ENCODE measurements around the gene SND1.

The SND1 gene

GRCh38 chr7:128032605-128033235 lies 380.7 kb downstream of the SND1 start:
- peak; percentile 30 for DNase-seq

DNA sequence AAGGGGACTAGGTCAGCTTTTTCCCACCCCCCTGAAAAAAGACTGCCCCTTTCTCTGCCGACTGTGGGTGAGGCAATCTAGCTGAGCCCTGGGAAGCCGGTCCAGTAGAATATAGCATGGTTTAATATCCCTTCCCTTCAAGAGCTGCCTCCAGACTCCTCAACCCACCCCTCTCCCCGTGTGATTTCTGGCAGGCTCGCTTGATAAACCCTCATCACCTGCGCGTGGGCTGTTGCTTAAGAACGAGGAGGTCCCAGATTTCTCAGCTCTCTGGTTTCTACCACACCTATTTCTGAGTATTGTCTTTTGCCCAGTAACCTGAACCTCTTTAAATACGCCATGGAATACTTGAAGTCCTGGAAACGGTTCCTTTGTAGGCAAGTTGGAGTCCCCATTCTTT lies 381.3 kb downstream of the SND1 start:
- DNase-seq = no peak

DNA sequence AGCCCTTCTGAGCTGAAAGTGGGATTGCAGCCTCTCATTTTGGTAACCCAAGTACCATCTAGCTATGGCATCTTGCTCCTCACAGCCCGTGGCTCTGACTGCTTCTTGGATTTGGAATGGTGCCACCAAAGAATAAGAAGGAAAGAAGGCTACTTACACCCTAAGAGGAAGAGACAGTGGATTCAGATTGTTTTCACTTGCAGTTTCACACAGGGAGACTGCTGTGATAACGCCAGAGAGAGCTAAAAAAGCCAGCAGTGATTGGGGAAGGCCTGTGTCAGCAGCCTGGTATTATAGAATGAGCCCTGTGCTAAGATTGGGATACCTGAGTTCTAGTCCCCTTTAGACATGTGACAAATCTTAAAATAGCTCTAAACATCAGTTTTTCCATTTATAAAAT lies 382.8 kb downstream of the SND1 start:
- no peak for DNase-seq

DNA sequence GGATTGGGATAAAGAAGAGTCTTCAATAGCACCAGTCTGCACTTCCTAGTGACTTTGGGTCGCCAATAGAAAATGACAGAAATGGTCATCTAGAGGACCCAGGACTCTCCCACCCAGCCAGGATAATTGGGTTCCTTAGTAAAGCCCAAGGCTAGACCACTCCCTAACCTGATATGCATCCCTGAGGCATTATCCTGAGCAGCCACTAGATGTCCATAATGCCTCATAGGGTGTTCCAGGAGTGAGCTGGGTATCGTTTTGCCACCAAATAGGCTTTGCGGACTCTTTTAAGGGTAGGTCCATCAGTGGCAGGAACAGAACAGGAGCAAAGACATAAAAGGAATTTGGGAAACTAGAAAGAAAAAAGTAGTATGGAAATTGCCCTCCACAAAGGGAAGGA lies 383.7 kb downstream of the SND1 start:
- peak; percentile 30 for DNase-seq

DNA sequence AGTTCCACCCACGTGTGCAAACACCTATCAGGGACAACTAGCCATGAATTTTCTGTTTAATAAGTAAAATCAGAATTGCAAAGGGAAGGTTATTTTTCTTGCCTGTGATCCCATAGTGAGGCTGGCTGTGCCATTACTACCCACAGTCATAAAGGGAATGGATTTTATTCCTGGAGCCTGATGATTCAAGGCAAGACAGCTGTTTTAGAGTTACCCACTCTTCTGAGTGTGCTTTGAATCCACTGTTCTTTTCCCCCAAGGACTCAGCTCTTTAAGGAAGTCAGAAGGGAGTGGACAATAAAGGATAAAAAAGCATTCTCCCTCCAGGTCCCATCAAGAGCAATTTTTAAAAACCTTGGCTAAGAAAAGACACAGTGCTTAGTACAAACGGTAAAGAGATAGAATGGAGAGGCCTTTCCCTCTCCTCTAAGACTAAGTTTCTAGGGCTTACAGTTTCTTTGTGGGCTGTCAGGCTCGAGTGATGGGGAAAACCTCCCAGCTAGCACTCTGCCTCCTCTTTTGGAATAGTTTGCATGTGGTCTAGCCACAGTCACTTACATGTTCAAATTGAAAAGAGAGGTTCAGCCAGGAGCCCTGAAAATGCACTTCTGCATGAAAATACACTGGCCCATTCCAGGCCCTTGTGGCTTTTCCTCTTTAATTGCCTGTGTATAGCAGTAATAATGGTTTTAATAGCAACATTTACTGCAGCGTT lies 384.4 kb downstream of the SND1 start:
- no peak for DNase-seq

DNA sequence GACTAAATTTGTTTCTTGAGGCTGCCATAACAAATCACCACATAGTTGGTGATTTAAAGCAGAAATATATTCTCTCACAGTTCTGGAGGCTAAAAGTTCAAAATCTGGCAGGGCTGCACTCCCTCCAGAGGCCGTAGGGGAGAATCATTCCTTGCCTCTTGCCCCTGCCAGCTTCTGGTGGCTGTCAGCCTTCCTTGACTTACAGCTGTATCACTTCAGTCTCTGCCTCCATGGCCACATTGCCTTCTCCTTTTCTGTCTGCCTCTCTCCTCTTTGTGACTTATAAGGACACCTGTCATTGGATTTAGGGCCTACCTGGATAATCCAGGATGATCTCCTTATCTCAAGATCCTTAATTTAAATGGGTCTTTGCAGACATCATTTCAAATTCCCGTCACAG lies 385.1 kb downstream of the SND1 start:
- no peak for DNase-seq

- DNase-seq = no peak
Measured at GRCh38 chr7:128037880-128038619, 386.1 kb downstream of the SND1 start.

- no peak for DNase-seq
Measured at GRCh38 chr7:128039544-128039953, 387.6 kb downstream of the SND1 start.

GRCh38 chr7:128040205-128040604 lies 388.2 kb downstream of the SND1 start:
- no peak for DNase-seq

- DNase-seq = peak; percentile 65
Measured at GRCh38 chr7:128041203-128041602, 389.2 kb downstream of the SND1 start.

DNA sequence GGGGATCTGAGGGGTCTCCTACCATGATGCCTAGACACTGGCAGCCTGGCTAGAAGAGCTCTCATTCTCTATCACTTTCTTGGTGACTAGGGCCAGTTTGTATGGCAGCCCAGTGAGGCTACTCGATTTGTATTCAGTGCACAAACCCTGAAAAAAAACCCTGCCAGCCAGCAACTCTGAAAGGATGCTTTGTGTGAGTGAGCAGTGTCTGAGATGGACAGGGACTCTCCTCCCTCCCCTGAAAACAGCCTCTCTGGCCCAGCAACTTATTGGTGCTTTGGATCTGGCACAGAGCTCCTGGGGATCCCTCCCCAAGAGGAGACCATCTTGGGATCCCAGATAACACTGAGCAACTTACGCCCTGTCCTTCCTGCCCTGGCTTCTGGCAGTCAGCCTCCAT lies 390.0 kb downstream of the SND1 start:
- DNase-seq = no peak

DNA sequence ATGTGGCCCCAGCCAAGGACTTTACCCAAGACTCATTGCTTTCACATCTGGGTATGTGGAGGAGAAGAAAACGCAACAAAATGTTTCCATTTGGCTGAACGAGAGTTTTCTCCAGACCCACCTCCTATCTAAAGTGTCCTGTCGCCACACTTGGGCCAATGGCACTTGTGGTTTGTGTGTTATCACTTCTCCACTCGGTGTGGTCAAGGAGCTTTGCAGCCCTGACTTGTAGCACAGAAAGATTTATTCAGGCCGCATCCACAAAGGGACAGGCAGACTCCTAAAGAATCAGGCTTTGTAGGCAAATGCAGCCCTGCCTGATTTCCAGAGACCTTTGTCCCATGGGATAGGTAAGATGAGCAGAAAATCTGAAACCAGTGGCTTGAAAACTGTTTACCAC lies 392.1 kb downstream of the SND1 start:
- DNase-seq = no peak

- no peak for DNase-seq
Measured at GRCh38 chr7:128045158-128045557, 393.2 kb downstream of the SND1 start.

DNA sequence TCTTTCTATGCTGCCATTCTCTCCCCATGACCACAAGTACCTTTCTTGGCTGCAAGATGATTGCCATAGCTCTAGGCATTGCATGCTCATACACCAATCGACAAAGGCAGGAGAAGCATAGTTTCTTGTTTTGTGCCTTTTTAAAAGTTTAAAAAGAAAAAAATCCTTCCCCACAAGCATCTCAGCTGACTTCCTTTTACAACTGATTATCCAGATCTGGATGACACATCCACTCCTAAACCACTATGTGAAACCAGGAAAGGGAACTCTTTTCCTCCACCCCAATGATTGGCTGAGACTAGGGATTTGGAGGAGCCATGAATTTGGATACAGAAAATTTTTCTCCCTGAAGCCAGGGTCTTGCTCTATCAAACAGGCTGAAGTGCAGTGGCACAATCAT lies 393.8 kb downstream of the SND1 start:
- peak; percentile 53 for DNase-seq

GRCh38 chr7:128052404-128052803 lies 400.4 kb downstream of the SND1 start:
- no peak for DNase-seq

DNA sequence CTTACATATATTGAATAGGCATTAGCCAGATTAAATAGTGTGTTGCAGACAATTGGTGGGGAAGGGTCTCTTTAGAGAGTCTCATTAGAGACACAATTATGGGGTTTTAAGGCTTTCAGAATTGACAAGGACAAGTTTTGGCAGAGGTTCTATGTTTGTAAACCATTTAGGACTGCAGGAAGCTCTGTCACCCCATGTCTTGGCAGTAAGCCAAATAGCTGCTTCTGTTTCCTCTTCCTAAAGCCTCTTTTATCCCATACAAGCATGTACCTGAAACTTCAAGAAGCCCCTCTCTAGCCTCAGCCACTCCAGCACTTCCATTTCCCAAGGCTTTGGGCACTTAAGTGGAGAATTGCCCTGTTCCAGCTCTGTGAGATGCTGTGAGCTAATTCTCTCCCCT lies 401.0 kb downstream of the SND1 start:
- peak; percentile 56 for DNase-seq

- DNase-seq = no peak
Measured at GRCh38 chr7:128053991-128054390, 402.0 kb downstream of the SND1 start.

GRCh38 chr7:128054511-128054910 lies 402.5 kb downstream of the SND1 start:
- no peak for DNase-seq

GRCh38 chr7:128055637-128056036 lies 403.6 kb downstream of the SND1 start:
- peak; percentile 59 for DNase-seq

DNA sequence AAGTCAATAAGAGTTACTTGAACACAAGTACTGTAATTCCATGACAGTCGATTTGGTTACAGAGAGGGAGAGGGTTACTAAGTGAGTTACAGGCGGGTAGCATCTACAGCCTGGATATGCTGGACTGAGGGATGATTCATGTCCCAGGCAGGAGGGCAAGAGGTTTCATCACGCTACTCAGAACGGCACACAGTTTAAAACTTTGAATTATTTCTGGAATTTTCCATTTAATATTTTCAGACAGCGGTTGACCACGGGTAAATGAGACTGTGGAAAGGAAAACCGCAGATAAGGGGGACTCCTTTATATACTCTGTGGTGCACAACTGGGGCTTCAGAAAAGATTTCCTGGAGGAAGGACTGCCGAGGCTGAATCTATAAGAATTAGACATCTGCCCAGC lies 404.9 kb downstream of the SND1 start:
- peak; percentile 91 for DNase-seq

- DNase-seq = no peak
Measured at GRCh38 chr7:128057909-128058308, 405.9 kb downstream of the SND1 start.

GRCh38 chr7:128059143-128059988 lies 407.4 kb downstream of the SND1 start:
- no peak for DNase-seq

DNA sequence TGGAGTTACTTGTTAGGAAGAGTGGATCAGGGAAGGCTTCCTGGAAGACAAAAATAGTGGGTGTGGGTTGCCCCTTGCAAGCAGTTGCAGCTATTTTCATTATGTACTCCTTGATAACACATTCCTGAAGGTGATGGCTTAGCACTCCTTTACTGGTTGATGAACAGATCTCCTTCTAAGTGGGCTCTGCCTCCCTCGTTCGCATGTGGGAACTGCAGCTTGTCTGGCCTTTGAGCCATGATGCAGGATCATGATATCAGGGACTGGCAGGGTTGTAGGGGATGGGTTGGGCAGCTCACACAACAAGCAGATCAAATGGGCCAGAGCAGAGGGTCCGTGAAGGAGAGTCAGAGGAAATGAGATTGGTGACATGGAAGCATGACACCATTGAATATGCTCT lies 408.0 kb downstream of the SND1 start:
- no peak for DNase-seq

Measured in fibroblast of skin of right biceps (primary cell).